ENCODE measurements around the gene SEMA3E.

Gene SEMA3E

GRCh38 chr7:83640731-83641537 is 8.0 kb downstream of the SEMA3E start:
- DNase-seq (ENCODE audit: low spot score) = no peak

- no peak for DNase-seq (ENCODE audit: low spot score)
These were observed 8.7 kb downstream of the SEMA3E start for GRCh38 chr7:83640240-83640639.

- DNase-seq (ENCODE audit: low spot score) = no peak
These were observed 15.4 kb downstream of the SEMA3E start for GRCh38 chr7:83633516-83633915.

GRCh38 chr7:83629117-83629880 is 19.6 kb downstream of the SEMA3E start:
- DNase-seq (ENCODE audit: low spot score) = no peak

- DNase-seq (ENCODE audit: low spot score) = no peak
These were observed 31.1 kb downstream of the SEMA3E start for GRCh38 chr7:83617858-83618257.

GRCh38 chr7:83614112-83614511 is 34.8 kb downstream of the SEMA3E start:
- no peak for DNase-seq (ENCODE audit: low spot score)

- DNase-seq (ENCODE audit: low spot score) = peak; percentile 37
These were observed 35.7 kb downstream of the SEMA3E start for GRCh38 chr7:83613232-83613631.

GRCh38 chr7:83611776-83612175 is 37.2 kb downstream of the SEMA3E start:
- no peak for DNase-seq (ENCODE audit: low spot score)

- no peak for DNase-seq (ENCODE audit: low spot score)
These were observed 38.2 kb downstream of the SEMA3E start for GRCh38 chr7:83610649-83611304.

- DNase-seq (ENCODE audit: low spot score) = no peak
These were observed 40.2 kb downstream of the SEMA3E start for GRCh38 chr7:83608716-83609115.

GRCh38 chr7:83603649-83604048 is 45.3 kb downstream of the SEMA3E start:
- DNase-seq (ENCODE audit: low spot score) = no peak

- DNase-seq (ENCODE audit: low spot score) = peak; percentile 88
These were observed 49.8 kb downstream of the SEMA3E start for GRCh38 chr7:83599131-83599530.

GRCh38 chr7:83593921-83594475 is 54.9 kb downstream of the SEMA3E start:
- no peak for DNase-seq (ENCODE audit: low spot score)

GRCh38 chr7:83588602-83589240 is 60.2 kb downstream of the SEMA3E start:
- DNase-seq (ENCODE audit: low spot score) = no peak

GRCh38 chr7:83586281-83586680 is 62.7 kb downstream of the SEMA3E start:
- DNase-seq (ENCODE audit: low spot score) = no peak

GRCh38 chr7:83581667-83582435 is 67.1 kb downstream of the SEMA3E start:
- no peak for DNase-seq (ENCODE audit: low spot score)

GRCh38 chr7:83579740-83580139 is 69.2 kb downstream of the SEMA3E start:
- DNase-seq (ENCODE audit: low spot score) = peak; percentile 50

GRCh38 chr7:83575436-83575835 is 73.5 kb downstream of the SEMA3E start:
- no peak for DNase-seq (ENCODE audit: low spot score)

- DNase-seq (ENCODE audit: low spot score) = no peak
These were observed 74.3 kb downstream of the SEMA3E start for GRCh38 chr7:83574616-83575015.

- DNase-seq (ENCODE audit: low spot score) = no peak
These were observed 86.0 kb downstream of the SEMA3E start for GRCh38 chr7:83562960-83563359.

- no peak for DNase-seq (ENCODE audit: low spot score)
These were observed 86.7 kb downstream of the SEMA3E start for GRCh38 chr7:83562289-83562688.

Measured in COLO829 (cell line).